HG03175 (cell line): ENCODE data around the gene FSD1.
A peak's percentile ranks its signal among the peaks of the same experiment; 100 is the strongest.

Experiments used
- ATAC-seq: cut with Tn5 transposase; IDR thresholded peaks from one replicate; pipeline ENCODE4 v1.9.1; 2021; ENCODE audit warnings: mild to moderate bottlenecking, moderate library complexity; ENCODE audit not compliant: unreplicated experiment

The FSD1 gene

GRCh38 chr19:4361152-4362046 is 57.0 kb downstream of the FSD1 start:
- ATAC-seq: no peak

GRCh38 chr19:4362101-4362828 is 57.9 kb downstream of the FSD1 start:
- ATAC-seq: no peak

GRCh38 chr19:4362831-4363545 is 58.6 kb downstream of the FSD1 start:
- ATAC-seq: no peak

- ATAC-seq: no peak
Measured at GRCh38 chr19:4363571-4364304, 59.3 kb downstream of the FSD1 start.

- ATAC-seq: no peak
Measured at GRCh38 chr19:4365341-4365740, 60.9 kb downstream of the FSD1 start.

GRCh38 chr19:4365791-4366665 is 61.6 kb downstream of the FSD1 start:
- ATAC-seq: no peak

- no peak for ATAC-seq
Measured at GRCh38 chr19:4366666-4367335, 62.4 kb downstream of the FSD1 start.

- no peak for ATAC-seq
Measured at GRCh38 chr19:4367336-4367723, 62.9 kb downstream of the FSD1 start.

GRCh38 chr19:4367781-4368127 is 63.4 kb downstream of the FSD1 start:
- ATAC-seq: no peak

- ATAC-seq: no peak
Measured at GRCh38 chr19:4368128-4368820, 63.9 kb downstream of the FSD1 start.

- peak; percentile 48 for ATAC-seq
Measured at GRCh38 chr19:4369109-4369887, 64.9 kb downstream of the FSD1 start.

GRCh38 chr19:4369888-4370260 is 65.5 kb downstream of the FSD1 start:
- peak; percentile 39 for ATAC-seq

- no peak for ATAC-seq
Measured at GRCh38 chr19:4370418-4371041, 66.1 kb downstream of the FSD1 start.

- ATAC-seq: no peak
Measured at GRCh38 chr19:4371247-4372164, 67.1 kb downstream of the FSD1 start.

GRCh38 chr19:4372165-4373012 is 68.0 kb downstream of the FSD1 start:
- no peak for ATAC-seq

- no peak for ATAC-seq
Measured at GRCh38 chr19:4373013-4373367, 68.6 kb downstream of the FSD1 start.
